Measurements from ENCODE around the gene NEDD9.
A peak's percentile ranks its signal among the peaks of the same experiment; 100 is the strongest.

The NEDD9 gene

GRCh38 chr6:11263291-11263775 lies 30.9 kb upstream of the NEDD9 start:
- peak; percentile 88 for TF ChIP-seq TEAD4 (IDR thresholded peaks at IDR 0.05)
- TF ChIP-seq EGR1 (IDR thresholded peaks at IDR 0.05): no peak
- TF ChIP-seq, protein P1, sequence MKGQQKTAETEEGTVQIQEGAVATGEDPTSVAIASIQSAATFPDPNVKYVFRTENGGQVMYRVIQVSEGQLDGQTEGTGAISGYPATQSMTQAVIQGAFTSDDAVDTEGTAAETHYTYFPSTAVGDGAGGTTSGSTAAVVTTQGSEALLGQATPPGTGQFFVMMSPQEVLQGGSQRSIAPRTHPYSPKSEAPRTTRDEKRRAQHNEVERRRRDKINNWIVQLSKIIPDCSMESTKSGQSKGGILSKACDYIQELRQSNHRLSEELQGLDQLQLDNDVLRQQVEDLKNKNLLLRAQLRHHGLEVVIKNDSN (IDR thresholded peaks at IDR 0.05): peak; percentile 92
- TF ChIP-seq, protein P2, sequence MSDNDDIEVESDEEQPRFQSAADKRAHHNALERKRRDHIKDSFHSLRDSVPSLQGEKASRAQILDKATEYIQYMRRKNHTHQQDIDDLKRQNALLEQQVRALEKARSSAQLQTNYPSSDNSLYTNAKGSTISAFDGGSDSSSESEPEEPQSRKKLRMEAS (IDR thresholded peaks at IDR 0.05): peak; percentile 94
- peak; percentile 80 for TF ChIP-seq YY1 (IDR thresholded peaks at IDR 0.05; ENCODE audit: low read depth)
- no peak for TF ChIP-seq FOXM1 (IDR thresholded peaks at IDR 0.05; ENCODE audit: borderline replicate concordance, low read depth)

- TF ChIP-seq, protein P2 (IDR thresholded peaks at IDR 0.05): no peak
Observed at GRCh38 chr6:11262242-11262641, 29.8 kb upstream of the NEDD9 start.

DNA sequence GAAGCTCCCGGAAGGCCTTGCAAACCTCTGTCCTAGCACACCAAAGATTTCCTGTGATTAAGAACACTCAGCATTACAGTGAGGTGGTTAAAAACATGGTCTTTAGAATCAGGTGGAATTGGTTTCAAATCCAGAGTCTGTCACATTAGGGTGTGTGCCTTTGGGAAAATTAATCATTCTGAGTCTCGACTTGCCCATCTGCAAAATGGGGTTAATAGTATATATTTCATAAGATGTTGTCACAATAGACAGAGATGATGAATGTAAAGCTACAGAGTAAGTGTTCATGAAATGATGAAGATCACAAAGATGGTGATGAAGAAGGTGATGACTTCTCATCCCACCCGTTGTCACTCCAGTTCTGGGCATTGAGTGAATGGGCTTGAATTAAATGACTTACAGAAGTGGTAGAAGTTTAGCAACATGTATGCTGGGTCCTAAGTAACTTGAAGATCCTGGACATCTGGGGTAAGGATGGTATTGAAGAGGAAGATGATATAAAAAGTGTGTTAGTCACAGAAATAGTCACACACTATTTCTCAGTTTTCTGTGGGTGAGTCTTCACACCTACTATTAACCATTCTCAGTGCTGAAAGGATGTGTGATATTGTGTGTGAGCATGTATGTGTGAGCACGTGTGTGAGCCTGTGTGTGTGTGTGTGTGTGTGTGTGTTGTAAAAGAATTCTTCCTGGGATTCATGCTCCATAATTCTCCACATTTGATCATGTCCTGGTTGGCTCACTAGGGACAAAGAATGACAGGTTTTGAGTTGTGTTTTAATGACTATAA lies 28.0 kb upstream of the NEDD9 start:
- TF ChIP-seq EGR1 (IDR thresholded peaks at IDR 0.05) (no peak), EP300 (IDR thresholded peaks at IDR 0.05; ENCODE audit: borderline replicate concordance) (no peak), YY1 (IDR thresholded peaks at IDR 0.05; ENCODE audit: low read depth) (no peak), TAF1 (IDR thresholded peaks at IDR 0.05; ENCODE audit: low read depth) (no peak), NFIC (IDR thresholded peaks at IDR 0.05) (no peak), TCF12 (IDR thresholded peaks at IDR 0.05; ENCODE audit: low read depth) (no peak), CREB1 (IDR thresholded peaks at IDR 0.05; ENCODE audit: low read depth) (no peak), FOXM1 (IDR thresholded peaks at IDR 0.05; ENCODE audit: borderline replicate concordance, low read depth) (no peak), ZBTB7A (IDR thresholded peaks at IDR 0.05; ENCODE audit: low read depth) (no peak)
- TF ChIP-seq, protein P1 (IDR thresholded peaks at IDR 0.05): no peak
- TF ChIP-seq, protein P3, sequence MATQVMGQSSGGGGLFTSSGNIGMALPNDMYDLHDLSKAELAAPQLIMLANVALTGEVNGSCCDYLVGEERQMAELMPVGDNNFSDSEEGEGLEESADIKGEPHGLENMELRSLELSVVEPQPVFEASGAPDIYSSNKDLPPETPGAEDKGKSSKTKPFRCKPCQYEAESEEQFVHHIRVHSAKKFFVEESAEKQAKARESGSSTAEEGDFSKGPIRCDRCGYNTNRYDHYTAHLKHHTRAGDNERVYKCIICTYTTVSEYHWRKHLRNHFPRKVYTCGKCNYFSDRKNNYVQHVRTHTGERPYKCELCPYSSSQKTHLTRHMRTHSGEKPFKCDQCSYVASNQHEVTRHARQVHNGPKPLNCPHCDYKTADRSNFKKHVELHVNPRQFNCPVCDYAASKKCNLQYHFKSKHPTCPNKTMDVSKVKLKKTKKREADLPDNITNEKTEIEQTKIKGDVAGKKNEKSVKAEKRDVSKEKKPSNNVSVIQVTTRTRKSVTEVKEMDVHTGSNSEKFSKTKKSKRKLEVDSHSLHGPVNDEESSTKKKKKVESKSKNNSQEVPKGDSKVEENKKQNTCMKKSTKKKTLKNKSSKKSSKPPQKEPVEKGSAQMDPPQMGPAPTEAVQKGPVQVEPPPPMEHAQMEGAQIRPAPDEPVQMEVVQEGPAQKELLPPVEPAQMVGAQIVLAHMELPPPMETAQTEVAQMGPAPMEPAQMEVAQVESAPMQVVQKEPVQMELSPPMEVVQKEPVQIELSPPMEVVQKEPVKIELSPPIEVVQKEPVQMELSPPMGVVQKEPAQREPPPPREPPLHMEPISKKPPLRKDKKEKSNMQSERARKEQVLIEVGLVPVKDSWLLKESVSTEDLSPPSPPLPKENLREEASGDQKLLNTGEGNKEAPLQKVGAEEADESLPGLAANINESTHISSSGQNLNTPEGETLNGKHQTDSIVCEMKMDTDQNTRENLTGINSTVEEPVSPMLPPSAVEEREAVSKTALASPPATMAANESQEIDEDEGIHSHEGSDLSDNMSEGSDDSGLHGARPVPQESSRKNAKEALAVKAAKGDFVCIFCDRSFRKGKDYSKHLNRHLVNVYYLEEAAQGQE (IDR thresholded peaks at IDR 0.05; ENCODE audit: low read depth): no peak
- TF ChIP-seq, protein P2 (IDR thresholded peaks at IDR 0.05): no peak

GRCh38 chr6:11258260-11259237 lies 26.1 kb upstream of the NEDD9 start:
- TF ChIP-seq, protein P3 (IDR thresholded peaks at IDR 0.05; ENCODE audit: low read depth): no peak
- TF ChIP-seq RAD21 (IDR thresholded peaks at IDR 0.05; ENCODE audit: low read depth) (no peak), EP300 (IDR thresholded peaks at IDR 0.05; ENCODE audit: borderline replicate concordance) (no peak), FOXM1 (IDR thresholded peaks at IDR 0.05; ENCODE audit: borderline replicate concordance, low read depth) (no peak), EGR1 (IDR thresholded peaks at IDR 0.05) (no peak), CREB1 (IDR thresholded peaks at IDR 0.05; ENCODE audit: low read depth) (no peak), CEBPB (IDR thresholded peaks at IDR 0.05) (no peak), TEAD4 (IDR thresholded peaks at IDR 0.05) (no peak), ZBTB7A (IDR thresholded peaks at IDR 0.05; ENCODE audit: low read depth) (no peak), TAF1 (IDR thresholded peaks at IDR 0.05; ENCODE audit: low read depth) (no peak), YY1 (IDR thresholded peaks at IDR 0.05; ENCODE audit: low read depth) (no peak), NFIC (IDR thresholded peaks at IDR 0.05) (no peak), TCF12 (IDR thresholded peaks at IDR 0.05; ENCODE audit: low read depth) (no peak)
- TF ChIP-seq, protein P2 (IDR thresholded peaks at IDR 0.05): no peak
- TF ChIP-seq, protein P1 (IDR thresholded peaks at IDR 0.05): no peak

Measured in Ishikawa (cell line).